SU-DHL-6 (cell line): ENCODE data around the gene LAMB2.

Experiments
- H2AFZ ChIP-seq: fragments of 200-600 bp; sonication (generic); 2 replicates; pipeline ENCODE4 v1.6.1; 2014; ENCODE audit warnings: low read depth, mild to moderate bottlenecking, moderate library complexity, mixed read lengths, antibody characterized with exemption, low read length; ENCODE audit not compliant: severe bottlenecking
- H3F3A ChIP-seq: fragments of 200-600 bp; shearing (Covaris generic); 2 replicates; pipeline ENCODE4 v1.6.0; 2016; ENCODE audit warnings: antibody characterized with exemption, mild to moderate bottlenecking; ENCODE audit not compliant: insufficient read depth
- H3K27ac ChIP-seq: fragments of 200-600 bp; sonication (generic); 2 replicates; pipeline ENCODE4 v1.5.1; 2016; ENCODE audit warnings: low read depth, mild to moderate bottlenecking, low read length, moderate library complexity, mixed read lengths
- H3K27me3 ChIP-seq: fragments of 200-600 bp; sonication (generic), shearing (Covaris generic); 2 replicates; pipeline ENCODE4 v1.6.0; 2014; ENCODE audit warnings: mild to moderate bottlenecking, low read length
- H3K36me3 ChIP-seq: fragments of 200-600 bp; sonication (generic); 2 replicates; pipeline ENCODE4 v1.6.1; 2014; ENCODE audit warnings: mild to moderate bottlenecking, low read length, mixed read lengths
- H3K4me2 ChIP-seq: fragments of 300-600, 200-600 bp; shearing (Covaris generic), sonication (generic); 2 replicates; pipeline ENCODE4 v1.6.0; 2014; ENCODE audit warnings: low read length, low read depth, mild to moderate bottlenecking; ENCODE audit not compliant: poor library complexity, severe bottlenecking
- H3K4me3 ChIP-seq: fragments of 200-600 bp; sonication (generic); 2 replicates; pipeline ENCODE4 v1.5.1; 2014; ENCODE audit warnings: antibody characterized with exemption, low read length, mild to moderate bottlenecking, mixed read lengths; ENCODE audit not compliant: insufficient read depth, poor library complexity, severe bottlenecking
- H3K79me2 ChIP-seq: fragments of 200-600 bp; sonication (generic); 2 replicates; pipeline ENCODE4 v1.6.1; 2014; ENCODE audit warnings: mild to moderate bottlenecking, low read length, moderate library complexity; ENCODE audit not compliant: insufficient read depth
- H3K9ac ChIP-seq: fragments of 200-600 bp; sonication (generic); 2 replicates; pipeline ENCODE4 v1.7.0; 2014; ENCODE audit warnings: mild to moderate bottlenecking, low read length
- H3K9me2 ChIP-seq: fragments of 200-600 bp; sonication (generic); replicated peaks from 2 replicates; pipeline ENCODE4 v1.6.1; 2014; ENCODE audit warnings: low read length; ENCODE audit not compliant: insufficient read depth
- H3K9me3 ChIP-seq: fragments of 200-600 bp; sonication (generic); 2 replicates; pipeline ENCODE4 v1.6.1; 2014; ENCODE audit warnings: low read length, mixed read lengths; ENCODE audit not compliant: insufficient read depth
- H4K20me1 ChIP-seq: fragments of 200-600 bp; sonication (generic); 2 replicates; pipeline ENCODE4 v1.6.1; 2014; ENCODE audit warnings: low read depth, mild to moderate bottlenecking, antibody characterized with exemption, low read length, moderate library complexity, mixed read lengths
- CTCF ChIP-seq: fragments of 200-600 bp; sonication (generic); IDR thresholded peaks from one replicate; pipeline ENCODE4 v1.5.1; 2017; ENCODE audit warnings: antibody characterized with exemption, mild to moderate bottlenecking, low read length, moderate library complexity; ENCODE audit not compliant: insufficient read depth, poor library complexity, severe bottlenecking
- EZH2phosphoT487 ChIP-seq: fragments of 200-600 bp; sonication (generic), shearing (Covaris generic); conservative IDR thresholded peaks from 2 replicates; pipeline ENCODE4 v1.6.1; 2018; ENCODE audit warnings: mild to moderate bottlenecking, antibody characterized with exemption, low read length, moderate library complexity, mixed read lengths

LAMB2 gene

GRCh38 chr3:49157289-49157688 is 24.4 kb upstream of the LAMB2 start:
- no peaks in the 10 kb centered on the region for H3K36me3 ChIP-seq
- TF ChIP-seq EZH2phosphoT487 = no peak
- no peak for TF ChIP-seq CTCF
- no peak overlapping the region for H3K27ac ChIP-seq
- no peaks in the 10 kb centered on the region for H3F3A ChIP-seq
- no peak overlapping the region for H3K9ac ChIP-seq
- H3K4me2 ChIP-seq = no peak overlapping the region
- H3K4me3 ChIP-seq = no peak overlapping the region
- no peak overlapping the region for H2AFZ ChIP-seq
- no peaks in the 10 kb centered on the region for H3K9me3 ChIP-seq
- no peaks in the 10 kb centered on the region for H4K20me1 ChIP-seq
- no peaks in the 10 kb centered on the region for H3K9me2 ChIP-seq
- H3K79me2 ChIP-seq = no peaks in the 10 kb centered on the region
- H3K27me3 ChIP-seq = no peaks in the 10 kb centered on the region

GRCh38 chr3:49153349-49153912 is 20.6 kb upstream of the LAMB2 start:
- no peak for TF ChIP-seq CTCF
- no peak for TF ChIP-seq EZH2phosphoT487
- no peaks in the 10 kb centered on the region for H3F3A ChIP-seq

GRCh38 chr3:49151610-49152009 is 18.8 kb upstream of the LAMB2 start:
- no peak overlapping the region for H3K27ac ChIP-seq
- no peaks in the 10 kb centered on the region for H3K9me3 ChIP-seq
- H3K27me3 ChIP-seq = no peaks in the 10 kb centered on the region
- H3K4me2 ChIP-seq = no peak overlapping the region
- no peak for TF ChIP-seq EZH2phosphoT487
- no peak for TF ChIP-seq CTCF
- H3K4me3 ChIP-seq = no peak overlapping the region
- no peaks in the 10 kb centered on the region for H3K9me2 ChIP-seq
- H3K79me2 ChIP-seq = no peaks in the 10 kb centered on the region
- H4K20me1 ChIP-seq = no peaks in the 10 kb centered on the region
- H3K36me3 ChIP-seq = no peaks in the 10 kb centered on the region
- H2AFZ ChIP-seq = no peak overlapping the region
- no peaks in the 10 kb centered on the region for H3F3A ChIP-seq
- H3K9ac ChIP-seq = no peak overlapping the region

More at GRCh38 chr3:49153349-49153912, 20.6 kb upstream of the LAMB2 start:
- H3K27me3 ChIP-seq = no peaks in the 10 kb centered on the region
- no peaks in the 10 kb centered on the region for H3K79me2 ChIP-seq
- H3K9me3 ChIP-seq = no peaks in the 10 kb centered on the region
- no peak overlapping the region for H3K27ac ChIP-seq
- H2AFZ ChIP-seq = no peak overlapping the region
- H3K4me2 ChIP-seq = no peak overlapping the region
- no peaks in the 10 kb centered on the region for H3K9me2 ChIP-seq
- H3K4me3 ChIP-seq = no peak overlapping the region
- no peaks in the 10 kb centered on the region for H3K36me3 ChIP-seq
- no peaks in the 10 kb centered on the region for H4K20me1 ChIP-seq
- no peak overlapping the region for H3K9ac ChIP-seq
